ENCODE data around the gene DZIP1.

DZIP1 gene

DNA sequence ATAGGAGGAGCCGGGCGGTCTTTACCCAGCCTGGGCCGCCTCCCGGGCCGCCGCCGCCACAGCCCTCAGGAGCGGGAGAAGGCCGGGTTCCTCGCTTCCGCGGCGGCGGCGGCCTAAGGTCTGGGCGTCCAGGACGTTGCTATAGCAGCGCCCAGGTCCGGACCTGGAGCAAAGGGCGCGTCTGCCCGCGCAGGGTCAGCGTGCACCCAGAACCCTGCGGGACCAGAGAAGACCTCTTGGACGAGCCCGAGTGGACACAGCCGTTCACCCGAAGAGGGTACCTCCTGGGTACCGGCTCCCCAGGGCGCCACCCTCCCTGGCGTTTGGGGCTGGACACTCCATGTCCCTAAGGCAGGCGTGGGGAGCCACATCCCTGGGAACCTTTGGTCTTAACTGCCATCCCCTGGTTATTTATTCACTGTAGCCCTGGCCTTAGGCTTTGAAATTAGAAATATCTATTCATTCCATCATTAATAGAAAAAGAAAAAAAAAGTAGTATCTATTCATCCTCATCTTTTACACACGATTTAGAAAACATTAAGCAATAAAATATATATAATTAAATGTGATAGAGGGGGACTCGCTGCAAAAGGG is 2.4 kb downstream of the DZIP1 start:
- DNase-seq: peak; percentile 38

DNA sequence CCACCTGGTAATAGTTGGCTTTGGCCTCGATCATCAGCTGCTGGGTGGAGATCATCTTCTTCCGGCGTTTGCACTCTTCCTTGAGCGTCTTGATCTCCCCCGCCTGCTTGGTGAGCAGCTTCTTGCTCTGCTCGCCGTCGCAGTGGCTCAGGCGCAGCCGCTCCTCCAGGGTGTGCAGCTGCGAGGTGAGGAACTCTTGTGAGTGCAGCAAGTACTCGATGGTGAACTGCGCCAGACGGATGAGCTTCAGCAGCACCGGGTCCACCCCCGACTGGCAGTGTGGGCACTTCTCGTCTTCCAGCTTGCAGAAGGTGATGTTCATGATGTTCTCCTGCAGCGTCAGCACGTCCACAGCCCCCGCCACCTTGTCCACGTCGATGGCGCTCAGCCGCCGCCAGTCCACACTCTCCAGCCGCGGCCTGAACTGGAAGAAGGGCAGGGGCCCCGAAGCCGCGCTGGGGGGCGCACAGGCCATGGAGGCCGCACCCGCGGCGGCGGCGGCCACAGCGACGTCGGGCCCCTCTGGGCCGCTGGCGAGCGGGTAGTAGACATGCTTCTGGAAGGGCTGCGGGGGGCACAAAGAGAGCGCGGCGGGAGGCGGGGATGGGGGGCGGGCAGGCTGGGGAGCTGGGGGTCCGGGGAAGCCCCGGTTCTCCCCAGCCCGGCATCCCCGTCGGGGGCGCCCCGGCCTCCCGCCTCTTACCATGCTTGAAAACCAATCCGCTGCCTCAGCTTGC is 3.0 kb downstream of the DZIP1 start:
- DNase-seq: peak; percentile 34

DNA sequence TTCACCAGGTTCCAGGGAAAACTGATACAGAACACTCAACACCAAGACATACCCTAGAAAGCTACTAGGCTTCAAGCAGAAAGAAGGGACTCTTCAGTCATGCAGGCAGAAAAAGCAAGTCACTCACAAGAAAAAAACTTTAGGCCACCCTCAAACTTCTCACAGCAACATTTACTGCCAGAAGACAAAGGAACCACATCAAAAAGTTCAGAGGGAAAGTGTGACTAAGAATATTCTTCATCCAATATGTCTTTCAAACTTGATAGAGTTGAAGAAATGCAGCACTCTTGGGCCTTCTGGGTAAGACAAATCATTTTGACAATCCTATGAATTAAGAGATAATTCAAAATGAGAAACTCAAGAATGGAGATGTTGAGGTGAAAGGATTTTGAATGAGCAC is 7.7 kb downstream of the DZIP1 start:
- no peak for DNase-seq

- DNase-seq: no peak
These were observed 13.9 kb downstream of the DZIP1 start for GRCh38 chr13:95630593-95630992.

GRCh38 chr13:95629071-95629470 is 15.4 kb downstream of the DZIP1 start:
- no peak for DNase-seq

- no peak for DNase-seq
These were observed 16.0 kb downstream of the DZIP1 start for GRCh38 chr13:95628488-95628887.

GRCh38 chr13:95627590-95627989 is 16.9 kb downstream of the DZIP1 start:
- DNase-seq: no peak

DNA sequence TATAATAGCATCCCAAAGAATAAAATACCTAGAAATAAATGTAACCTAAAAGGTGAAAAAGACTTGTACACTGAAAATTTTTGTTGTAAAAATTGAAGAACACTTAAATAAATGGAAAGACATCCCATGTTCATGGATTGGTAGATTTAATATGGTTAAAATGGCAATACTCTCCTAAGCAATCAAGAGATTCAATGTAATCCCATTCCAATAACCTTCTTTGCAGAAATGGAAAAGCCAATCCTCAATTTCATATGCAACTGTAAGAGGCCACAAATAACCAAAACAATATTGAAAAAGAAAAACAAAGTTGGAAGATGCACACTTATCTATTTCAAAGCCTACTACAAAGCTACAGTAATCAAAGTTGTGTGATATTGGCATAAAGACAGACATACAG is 17.7 kb downstream of the DZIP1 start:
- DNase-seq: no peak

DNA sequence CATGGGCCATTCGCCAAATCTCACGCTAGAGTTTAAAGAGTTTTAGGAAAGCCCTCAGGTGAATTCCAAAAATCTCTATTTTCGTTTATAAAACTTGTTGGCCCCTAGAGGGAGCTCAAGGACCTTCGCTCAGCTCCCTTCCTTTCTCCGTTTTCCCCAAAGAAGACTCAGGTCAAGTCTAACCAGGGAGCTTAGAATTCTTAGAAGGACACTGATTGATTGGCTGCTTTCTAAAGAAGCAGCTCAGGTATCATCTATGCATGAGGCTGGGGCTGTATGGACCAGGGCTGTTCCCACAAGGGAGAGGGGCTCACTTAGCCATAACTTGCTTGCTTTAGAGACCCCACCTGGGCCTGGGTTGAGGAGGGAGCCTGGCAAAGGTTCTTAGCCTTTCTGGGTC is 20.5 kb downstream of the DZIP1 start:
- peak; percentile 1 for DNase-seq

DNA sequence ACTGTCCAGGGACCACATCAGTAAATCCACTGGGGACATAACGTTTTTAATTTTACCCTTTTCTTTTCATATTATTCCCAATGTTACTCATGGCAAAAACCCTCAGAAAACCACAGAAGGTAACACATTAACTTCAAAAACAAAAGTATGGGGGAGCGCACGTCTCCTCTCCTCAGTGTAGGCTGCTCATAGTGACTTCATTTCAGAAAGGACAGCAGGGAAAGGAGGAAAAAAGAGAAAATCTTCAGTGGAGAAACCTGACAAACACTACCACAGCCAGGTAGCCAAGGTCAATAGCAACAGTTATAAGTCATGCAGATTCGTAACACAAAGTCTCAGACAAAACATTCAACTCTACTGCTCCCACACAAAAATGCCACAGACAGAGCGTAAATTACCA is 21.4 kb downstream of the DZIP1 start:
- DNase-seq: no peak

- DNase-seq: no peak
These were observed 23.5 kb downstream of the DZIP1 start for GRCh38 chr13:95620825-95621498.

DNA sequence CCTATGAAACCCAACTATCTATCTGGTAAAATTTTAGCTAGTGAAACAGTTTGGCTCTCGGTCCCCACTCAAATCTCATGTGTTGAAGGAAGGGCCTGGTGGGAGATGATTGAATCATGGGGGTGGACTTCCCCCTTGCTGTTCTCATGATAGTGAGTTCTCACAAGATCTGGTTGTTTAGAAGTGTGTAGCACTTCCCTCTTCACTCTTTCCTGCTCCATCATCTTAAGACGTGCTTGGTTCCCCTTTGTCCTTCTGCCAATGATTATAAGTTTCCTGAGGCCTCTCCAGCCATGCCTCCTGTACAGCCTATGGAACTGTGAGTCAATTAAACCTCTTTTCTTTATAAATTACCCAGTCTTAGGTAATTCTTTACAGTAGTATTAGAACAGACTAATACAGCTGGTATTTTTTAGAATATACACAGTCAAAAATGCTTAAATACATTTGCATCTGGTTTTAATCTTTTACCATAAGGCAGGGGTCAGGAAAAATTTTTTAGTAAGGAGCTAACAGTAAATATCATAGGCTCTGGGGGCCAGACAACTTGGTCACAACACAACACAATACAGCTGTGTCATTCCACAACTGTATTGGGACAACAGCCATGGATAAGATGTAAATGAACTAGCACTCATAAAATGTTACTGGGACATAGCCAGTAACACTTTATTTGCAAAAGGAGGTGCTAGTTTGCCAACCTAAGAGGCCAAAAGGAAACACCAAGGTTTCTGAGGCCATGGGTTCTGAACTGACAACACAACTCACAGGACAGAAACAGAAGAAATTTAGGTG is 24.3 kb downstream of the DZIP1 start:
- DNase-seq: no peak

- DNase-seq: no peak
These were observed 29.0 kb downstream of the DZIP1 start for GRCh38 chr13:95615539-95615938.

DNA sequence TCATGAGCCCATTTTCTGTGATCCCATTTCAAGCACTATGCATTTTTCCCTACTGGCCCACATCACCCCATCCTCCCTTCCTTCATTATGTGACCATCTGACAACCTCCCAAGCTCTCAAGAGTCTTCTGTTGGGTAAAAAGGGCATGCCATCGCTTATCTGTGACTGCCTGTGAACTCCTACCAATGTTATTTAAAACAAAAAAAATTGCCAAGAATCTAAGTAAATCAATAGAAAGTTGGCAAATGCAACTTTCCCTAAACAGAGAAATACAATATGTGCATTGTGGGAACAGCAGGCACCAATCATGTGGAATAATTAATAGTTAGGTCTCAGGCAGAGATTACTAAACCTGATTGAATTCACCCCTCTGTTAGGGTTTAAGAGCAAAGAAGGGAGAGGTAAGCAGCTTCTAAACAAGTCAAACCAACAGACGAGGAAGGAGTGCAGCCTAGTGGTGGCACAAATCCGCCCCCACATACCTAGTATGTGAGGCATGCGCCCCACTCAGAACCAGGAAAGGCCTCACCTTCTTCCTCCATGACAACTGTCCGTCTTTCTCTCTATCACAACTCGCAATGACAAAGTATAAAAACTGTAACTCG is 29.8 kb downstream of the DZIP1 start:
- no peak for DNase-seq

DNA sequence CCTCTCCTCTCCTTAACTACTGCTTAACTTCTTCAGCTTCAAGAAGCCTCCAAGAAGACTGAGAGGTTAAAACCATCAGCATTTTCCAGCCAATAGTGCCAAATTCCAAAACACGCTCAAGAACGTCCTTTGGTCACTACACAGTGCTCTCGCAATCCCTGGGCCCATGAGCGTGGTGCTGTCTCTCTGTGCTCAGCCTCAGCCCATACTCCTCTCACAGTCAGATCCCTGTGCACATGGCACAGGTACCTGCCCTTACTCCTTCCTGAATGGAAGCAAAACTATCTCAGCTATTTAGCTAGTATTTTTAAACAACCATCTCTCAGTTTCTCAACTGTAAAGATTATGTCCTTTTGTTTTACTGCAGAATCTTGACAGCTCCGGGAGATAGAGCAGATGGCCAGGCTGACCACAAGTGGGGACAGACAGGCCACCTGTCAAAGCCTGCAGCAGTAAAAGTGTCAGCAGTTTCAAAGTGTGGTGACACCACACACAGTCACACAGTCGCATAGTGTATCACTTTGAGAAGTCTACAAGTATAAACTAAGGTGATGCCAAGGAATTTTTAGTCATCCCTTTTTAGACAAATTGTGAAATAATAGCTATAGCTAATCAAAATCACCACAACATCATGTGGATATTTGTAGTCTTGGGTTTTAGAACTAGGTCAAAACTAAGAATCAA is 35.7 kb downstream of the DZIP1 start:
- no peak for DNase-seq

DNA sequence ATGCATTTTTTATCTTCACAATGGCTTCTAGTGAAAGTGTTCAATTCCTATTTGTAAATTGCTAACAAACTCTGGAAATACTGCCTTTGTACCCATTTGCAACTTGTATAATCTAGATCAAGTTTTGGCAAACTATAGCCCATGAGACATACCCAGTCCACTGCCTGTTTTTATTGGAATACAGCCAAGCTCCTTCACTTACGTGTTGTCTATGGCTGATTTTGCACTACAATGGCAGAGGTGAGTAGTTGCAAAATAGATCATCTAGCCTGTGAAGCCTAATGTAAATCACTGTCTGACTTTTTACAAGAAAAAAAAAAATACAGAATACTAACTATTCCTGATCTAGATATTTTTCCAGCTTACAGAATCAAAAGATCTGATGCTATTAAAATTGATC is 37.1 kb downstream of the DZIP1 start:
- DNase-seq: no peak

- no peak for DNase-seq
These were observed 38.9 kb downstream of the DZIP1 start for GRCh38 chr13:95605448-95606125.

DNA sequence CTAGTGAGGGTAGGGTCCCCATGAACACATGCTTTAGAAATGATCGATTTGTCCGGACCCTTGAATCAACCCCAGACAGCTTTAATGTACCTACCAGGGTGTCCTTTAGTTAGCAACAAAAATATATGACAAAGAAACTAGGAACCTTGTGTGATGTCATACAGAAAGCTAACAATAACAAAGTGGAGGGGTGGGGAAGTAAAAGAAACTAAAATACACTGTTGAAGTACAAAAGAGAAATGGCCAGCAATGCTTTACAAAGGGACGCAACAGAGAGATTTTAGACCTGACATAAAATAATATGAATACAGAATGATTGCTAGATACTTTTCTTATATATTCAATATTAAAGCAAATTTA is 40.0 kb downstream of the DZIP1 start:
- no peak for DNase-seq

- no peak for DNase-seq
These were observed 40.5 kb downstream of the DZIP1 start for GRCh38 chr13:95603887-95604555.

- no peak for DNase-seq
These were observed 42.6 kb downstream of the DZIP1 start for GRCh38 chr13:95601906-95602305.

GRCh38 chr13:95601216-95601615 is 43.3 kb downstream of the DZIP1 start:
- no peak for DNase-seq
